SU-DHL-6 (cell line): ENCODE measurements around the gene MYLK3.

ENCODE experiments used
- CTCF ChIP-seq: fragments of 200-600 bp; sonication (generic); IDR thresholded peaks from one replicate; pipeline ENCODE4 v1.5.1; 2017; ENCODE audit warnings: antibody characterized with exemption, mild to moderate bottlenecking, low read length, moderate library complexity; ENCODE audit not compliant: insufficient read depth, poor library complexity, severe bottlenecking
- EZH2phosphoT487 ChIP-seq: fragments of 200-600 bp; sonication (generic), shearing (Covaris generic); conservative IDR thresholded peaks from 2 replicates; pipeline ENCODE4 v1.6.1; 2018; ENCODE audit warnings: mild to moderate bottlenecking, antibody characterized with exemption, low read length, moderate library complexity, mixed read lengths

- TF ChIP-seq CTCF, result no peak
- no peak for TF ChIP-seq EZH2phosphoT487
These were observed 37.1 kb upstream of the MYLK3 start for GRCh38 chr16:46785076-46785845.
